ENCODE measurements around the gene DLGAP1.

GRCh38 chr18:4040391-4041092, 414.6 kb downstream of the DLGAP1 start:
- TF ChIP-seq, protein P1, sequence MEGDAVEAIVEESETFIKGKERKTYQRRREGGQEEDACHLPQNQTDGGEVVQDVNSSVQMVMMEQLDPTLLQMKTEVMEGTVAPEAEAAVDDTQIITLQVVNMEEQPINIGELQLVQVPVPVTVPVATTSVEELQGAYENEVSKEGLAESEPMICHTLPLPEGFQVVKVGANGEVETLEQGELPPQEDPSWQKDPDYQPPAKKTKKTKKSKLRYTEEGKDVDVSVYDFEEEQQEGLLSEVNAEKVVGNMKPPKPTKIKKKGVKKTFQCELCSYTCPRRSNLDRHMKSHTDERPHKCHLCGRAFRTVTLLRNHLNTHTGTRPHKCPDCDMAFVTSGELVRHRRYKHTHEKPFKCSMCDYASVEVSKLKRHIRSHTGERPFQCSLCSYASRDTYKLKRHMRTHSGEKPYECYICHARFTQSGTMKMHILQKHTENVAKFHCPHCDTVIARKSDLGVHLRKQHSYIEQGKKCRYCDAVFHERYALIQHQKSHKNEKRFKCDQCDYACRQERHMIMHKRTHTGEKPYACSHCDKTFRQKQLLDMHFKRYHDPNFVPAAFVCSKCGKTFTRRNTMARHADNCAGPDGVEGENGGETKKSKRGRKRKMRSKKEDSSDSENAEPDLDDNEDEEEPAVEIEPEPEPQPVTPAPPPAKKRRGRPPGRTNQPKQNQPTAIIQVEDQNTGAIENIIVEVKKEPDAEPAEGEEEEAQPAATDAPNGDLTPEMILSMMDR (IDR thresholded peaks at IDR 0.05) = no peak
- no peak for TF ChIP-seq POLR2A (IDR thresholded peaks at IDR 0.05)
